SU-DHL-6 (cell line): ENCODE results near the gene EPB41L4B.

ENCODE experiments used
- CTCF ChIP-seq: fragments of 200-600 bp; sonication (generic); IDR thresholded peaks from one replicate; pipeline ENCODE4 v1.5.1; 2017; ENCODE audit warnings: antibody characterized with exemption, mild to moderate bottlenecking, low read length, moderate library complexity; ENCODE audit not compliant: insufficient read depth, poor library complexity, severe bottlenecking
- EZH2phosphoT487 ChIP-seq: fragments of 200-600 bp; sonication (generic), shearing (Covaris generic); conservative IDR thresholded peaks from 2 replicates; pipeline ENCODE4 v1.6.1; 2018; ENCODE audit warnings: mild to moderate bottlenecking, antibody characterized with exemption, low read length, moderate library complexity, mixed read lengths

- TF ChIP-seq CTCF (no peak), EZH2phosphoT487 (no peak)
Observed at GRCh38 chr9:109286571-109286977, 34.3 kb downstream of the EPB41L4B start.
